ENCODE data around the gene RPUSD2.
A peak's percentile ranks its signal among the peaks of the same experiment; 100 is the strongest.
"Not testable (repeated sequence)": the region's sequence is repeated elsewhere in the genome, so short reads cannot be mapped to it uniquely, and the experiment has no call there.

RPUSD2 gene

DNA sequence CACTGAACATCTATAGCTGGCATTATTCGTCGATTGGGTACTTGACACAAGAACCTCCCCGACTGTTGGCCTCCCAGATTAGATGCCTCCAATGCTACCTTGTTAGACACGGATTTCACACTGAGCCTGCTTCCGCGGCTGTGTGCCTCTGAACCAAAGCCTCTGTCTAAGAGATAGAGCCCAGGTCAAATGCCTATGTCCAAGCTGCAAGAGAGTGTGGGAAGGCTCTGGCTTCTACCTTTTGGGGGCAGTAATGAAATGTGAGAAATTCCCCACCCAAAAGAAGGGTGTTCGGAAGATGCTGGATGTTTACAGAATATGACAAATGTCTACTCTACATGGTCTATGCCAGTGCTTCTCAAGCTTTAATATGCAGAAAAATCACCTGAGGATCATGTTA lies 2.0 kb upstream of the RPUSD2 start:
- no peak for DNase-seq

DNA sequence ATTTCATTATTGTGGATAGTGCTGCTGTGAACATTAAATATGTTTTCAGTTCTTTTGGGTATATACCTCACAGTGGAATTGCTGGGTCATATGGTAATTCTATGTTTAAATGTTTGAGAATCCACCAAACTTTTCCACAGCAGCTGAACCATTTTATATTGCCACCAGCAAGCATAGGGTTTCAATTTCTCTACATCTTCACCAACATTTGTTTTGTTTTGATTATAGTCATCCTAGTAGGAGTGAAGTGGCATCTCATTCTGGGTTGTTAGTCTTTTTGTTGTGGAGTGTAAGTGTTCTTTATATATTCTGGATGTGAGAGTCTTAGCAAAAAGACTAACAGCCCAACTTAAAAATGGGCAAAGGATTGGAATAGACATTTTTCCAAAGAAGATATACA lies 6.0 kb downstream of the RPUSD2 start:
- DNase-seq, result no peak

DNA sequence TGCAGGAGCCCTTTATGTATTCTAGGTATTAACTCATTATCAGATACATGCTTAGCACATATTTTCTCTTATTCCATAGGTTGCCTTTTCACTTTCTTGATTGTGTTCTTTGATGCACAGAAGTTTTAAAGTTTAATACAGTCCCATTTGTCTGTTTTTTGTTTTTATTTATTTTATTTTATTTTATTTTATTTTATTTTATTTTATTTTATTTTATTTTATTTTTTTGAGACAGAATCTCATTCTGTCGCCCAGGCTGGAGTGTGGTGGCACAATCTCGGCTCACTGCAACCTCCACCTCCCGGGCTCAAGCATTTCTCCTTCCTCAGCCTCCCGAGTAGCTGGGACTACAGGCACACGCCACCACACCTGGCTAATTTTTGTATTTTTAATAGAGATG lies 7.8 kb downstream of the RPUSD2 start:
- not testable (repeated sequence) for DNase-seq

DNA sequence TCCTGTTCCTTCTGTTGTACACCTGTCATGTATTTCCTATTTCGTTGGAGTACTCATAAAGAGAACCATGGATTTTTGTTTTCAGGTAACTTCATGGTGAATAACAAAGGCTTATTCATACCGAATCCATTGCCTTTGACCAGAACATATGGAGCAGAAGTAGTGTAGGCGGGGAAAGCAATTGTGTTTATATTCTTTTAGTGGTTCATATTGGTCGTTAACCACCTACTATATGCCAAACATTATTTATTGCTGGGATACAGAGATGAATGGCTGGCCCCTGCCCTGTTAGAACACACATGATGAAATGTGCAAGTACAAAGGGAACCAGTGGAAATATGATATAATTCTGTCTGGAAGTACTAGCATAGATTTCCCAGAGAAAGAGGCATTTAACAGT lies 9.8 kb downstream of the RPUSD2 start:
- no peak for DNase-seq

DNA sequence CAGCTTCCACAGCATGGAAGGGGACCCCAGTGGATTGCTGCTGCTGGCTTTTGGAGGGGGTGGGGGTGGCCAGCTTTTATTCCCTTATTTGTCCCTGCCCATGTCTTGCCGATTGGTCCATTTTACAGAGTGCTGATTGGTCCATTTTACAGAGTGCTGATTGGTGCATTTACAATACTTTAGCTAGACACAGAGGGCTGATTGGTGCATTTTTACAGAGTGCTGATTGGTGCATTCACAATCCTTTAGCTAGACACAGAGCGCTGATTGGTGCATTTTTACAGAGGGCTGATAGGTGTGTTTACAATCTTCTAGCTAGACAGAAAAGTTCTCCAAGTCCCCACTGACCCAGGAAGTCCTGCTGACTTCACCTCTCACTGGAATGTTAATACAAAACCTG lies 12.7 kb downstream of the RPUSD2 start:
- DNase-seq, result not testable (repeated sequence)

DNA sequence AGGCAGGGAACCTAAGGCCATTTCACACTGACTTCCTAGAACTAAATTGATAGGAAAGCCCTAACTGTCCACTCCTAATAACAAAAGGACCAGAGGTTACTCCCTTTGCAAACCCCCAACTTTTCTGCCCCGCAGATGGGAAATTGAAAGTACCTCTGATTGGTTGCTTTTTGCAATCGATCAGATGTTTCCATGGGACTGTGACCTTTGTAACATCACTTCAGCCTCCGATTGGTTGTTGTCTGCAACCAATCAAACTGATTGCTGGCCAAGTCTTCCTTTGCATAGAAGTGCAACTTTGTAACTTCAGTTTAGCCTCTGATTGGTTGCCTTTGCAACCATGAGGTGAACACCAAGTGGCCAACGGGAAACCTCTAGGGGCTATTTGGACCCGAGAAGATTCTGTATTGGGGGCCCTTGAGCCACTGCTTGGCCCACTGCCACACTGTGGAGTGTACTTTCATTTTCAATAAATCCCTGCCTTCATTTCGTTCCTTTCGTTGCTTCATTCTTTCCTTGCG lies 13.7 kb downstream of the RPUSD2 start:
- no peak for DNase-seq

DNA sequence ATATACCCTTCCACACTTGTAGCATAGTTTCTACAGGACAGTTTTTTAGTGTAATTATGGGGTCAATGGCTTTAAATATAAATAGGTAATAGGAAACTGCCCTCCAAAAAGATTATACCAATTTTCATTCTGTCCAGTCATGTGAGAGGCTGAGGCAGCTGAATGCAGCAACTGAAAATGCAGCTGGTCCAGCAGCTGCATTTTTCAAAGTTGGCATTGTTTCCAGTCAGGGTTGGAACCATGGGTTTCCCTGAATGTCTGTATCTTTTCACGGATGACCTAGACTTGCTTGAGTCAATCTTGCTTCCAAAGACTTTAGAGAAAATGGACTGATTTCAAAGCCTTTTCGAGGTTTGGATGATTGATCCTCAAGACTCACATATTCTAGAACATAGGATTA lies 15.1 kb downstream of the RPUSD2 start:
- DNase-seq, result no peak

DNA sequence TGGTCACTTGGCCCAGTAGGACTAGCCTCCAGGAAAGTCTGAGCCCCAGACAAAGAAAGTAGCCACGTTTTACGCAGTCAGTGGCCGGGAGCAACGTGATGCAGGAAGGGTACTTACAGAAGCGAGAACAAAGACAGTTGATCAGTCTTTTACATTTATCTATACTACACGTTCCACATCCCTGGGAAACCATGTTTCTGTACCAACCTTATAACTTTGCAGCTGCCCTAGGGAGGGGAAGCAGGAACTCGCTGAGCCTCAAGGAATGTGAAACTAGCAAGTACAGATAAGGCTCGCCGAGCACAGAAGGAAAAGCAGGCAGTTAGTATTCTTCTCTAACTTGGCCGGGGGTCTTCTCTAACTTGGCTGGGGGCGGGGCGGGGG lies 21.6 kb downstream of the RPUSD2 start:
- DNase-seq, result peak in 1 of 2 experiments; percentile 21

DNA sequence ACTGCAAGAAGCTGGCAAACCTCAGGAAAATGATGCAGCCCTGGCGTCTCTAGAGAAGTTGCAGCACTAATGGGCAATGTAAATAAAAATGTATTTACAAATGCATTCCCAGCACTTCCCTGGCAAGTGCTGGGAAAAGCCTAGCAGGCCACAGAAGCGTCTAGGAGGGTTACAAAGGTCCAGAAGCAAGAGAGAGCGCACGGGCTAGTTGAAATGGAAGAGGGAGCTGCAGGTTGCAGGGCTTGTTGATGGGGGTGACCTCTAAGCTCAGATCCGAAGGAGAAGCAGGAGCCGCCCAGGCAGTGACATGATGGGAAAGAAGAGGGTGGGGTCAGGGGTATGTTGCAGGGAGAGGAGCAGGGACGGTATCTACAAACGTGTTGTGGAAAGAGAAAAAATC lies 22.3 kb downstream of the RPUSD2 start:
- DNase-seq, result no peak

DNA sequence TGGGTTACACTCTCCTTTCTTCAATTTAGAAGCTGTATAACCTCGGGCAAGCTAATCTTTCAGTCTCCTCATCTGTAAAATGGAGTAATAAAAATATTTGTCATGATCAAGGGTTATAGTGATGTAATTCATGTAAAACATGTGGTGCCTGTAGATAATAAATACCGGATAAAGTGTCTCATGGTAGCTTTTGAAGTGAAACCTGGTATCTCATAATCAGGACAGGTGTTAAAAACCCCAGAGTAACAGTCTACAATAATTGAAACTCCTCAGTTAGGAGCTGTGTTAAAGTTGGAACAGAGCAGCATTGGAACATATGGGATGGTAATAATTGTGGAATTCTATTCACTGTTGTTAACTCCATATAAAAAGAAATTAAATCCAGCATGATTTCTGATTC lies 24.1 kb downstream of the RPUSD2 start:
- DNase-seq, result no peak

DNA sequence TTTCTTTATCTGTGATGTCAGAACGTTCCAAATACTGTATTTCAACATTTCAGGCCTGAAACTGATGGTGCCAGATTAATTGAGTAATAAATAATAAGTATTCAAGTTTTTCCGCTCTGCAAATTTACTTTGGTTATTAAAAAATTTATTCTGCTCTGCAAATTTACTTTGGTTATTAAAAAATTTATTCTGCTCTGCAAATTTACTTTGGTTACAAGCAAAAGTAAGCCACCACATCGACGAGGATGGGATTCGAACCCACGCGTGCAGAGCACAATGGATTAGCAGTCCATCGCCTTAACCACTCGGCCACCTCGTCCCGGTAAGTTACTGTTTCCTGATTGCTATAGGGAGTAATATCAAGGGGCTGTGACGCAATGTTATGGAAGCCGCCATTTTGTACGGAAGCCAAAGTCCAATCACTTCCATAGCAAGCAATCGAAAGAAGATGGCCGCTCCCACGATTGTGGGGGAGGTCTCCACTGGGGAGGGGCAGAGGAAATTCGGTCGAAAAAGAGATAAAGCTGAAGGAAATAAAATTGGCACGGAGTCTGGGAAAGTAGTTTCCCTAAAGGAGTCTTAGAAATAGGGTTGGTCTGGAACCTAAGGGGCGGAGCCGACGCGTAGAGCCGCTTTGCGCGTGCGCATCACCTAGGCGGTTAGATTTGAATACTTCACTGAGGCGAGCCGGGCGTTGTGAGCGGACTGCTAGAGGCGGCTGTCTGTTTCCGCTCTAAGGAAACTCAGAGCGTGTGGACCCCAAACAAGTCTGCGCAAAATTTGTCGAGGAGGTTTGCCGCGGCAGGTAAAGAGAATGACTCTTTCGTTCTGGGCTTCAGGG lies 24.7 kb downstream of the RPUSD2 start, which contains the start of gene KNL1:
Gene KNL1, plus strand, starts transcription at position 662 of the 841 bp plus-strand sequence. CDS start 8,683 bp downstream, outside the sequence.
- peak; percentile 88 to 90 for DNase-seq

DNA sequence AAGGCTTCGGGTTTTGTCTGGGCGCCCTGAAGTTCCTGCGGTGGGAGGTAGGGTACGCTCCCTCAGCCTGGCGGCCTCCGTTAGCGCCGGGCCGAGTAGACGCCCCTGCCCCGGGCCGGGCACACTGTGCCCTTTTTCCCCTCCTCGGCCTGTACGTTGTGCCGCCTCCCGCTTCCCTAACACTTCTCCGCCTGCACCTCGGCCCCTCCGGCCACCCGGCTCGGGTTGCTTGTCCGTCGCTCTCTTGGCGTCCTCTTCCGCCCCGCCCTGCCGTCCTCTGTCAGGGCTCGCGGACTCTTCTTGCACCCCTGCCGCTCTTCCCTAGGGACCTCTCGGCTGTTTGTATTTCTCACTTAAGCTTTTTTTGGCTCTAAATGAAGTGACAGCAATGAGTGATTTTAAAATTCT lies 25.3 kb downstream of the RPUSD2 start:
- no peak for DNase-seq

DNA sequence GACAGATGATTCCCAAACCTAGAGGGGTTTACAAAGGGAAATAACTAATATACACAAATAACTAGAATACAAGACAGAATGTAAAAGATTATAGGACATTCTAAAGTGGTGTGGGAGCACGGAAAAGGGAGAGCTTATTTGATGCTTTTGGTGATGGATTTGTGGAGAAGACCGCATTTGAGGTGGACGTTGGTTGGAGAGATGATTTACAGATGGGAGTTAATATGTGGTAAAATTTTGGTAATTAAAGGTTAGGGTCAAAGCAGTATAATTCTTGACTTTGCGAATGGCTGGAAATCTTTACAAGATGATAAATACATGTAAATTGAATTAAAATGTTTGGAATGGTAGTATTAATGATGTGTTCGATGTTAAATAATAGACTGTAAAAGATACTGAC lies 26.1 kb downstream of the RPUSD2 start:
- no peak for DNase-seq

DNA sequence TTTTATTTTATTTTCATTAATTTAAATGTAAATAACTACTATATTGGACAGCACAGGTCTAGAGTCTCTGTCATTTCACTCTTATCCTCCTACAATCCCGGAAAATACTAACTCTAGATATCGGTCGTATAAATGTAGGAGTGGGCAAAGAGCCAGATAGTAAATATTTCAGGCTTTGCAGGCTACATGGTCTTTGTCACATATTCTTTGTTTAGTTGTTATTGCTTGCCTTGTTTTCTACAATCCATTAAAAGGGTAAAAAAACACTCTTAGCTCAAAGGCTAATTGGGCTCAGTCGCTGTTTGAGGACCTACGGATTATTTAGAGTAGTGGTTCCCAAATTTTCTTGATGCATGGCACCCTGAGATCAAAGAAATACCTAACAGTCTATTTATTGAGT lies 26.7 kb downstream of the RPUSD2 start:
- no peak for DNase-seq

DNA sequence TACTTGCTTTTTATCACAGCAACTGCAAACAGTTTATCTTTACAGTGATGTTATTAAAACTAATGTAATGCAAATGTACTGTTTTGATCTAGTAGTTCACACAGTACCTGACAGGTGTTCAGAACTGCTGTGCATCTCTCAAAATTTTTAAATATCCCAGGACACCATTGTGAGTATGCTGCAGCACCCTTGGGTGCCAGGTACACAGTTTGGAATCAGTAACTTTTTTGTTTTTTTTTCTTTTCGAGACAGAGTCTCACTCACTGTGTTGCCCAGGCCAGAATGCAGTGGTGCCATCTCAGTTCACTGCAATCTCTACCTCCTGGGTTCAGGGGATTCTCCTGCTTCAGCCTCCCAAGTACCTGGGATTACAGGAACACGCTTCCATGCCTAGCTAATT lies 27.9 kb downstream of the RPUSD2 start:
- no peak for DNase-seq

DNA sequence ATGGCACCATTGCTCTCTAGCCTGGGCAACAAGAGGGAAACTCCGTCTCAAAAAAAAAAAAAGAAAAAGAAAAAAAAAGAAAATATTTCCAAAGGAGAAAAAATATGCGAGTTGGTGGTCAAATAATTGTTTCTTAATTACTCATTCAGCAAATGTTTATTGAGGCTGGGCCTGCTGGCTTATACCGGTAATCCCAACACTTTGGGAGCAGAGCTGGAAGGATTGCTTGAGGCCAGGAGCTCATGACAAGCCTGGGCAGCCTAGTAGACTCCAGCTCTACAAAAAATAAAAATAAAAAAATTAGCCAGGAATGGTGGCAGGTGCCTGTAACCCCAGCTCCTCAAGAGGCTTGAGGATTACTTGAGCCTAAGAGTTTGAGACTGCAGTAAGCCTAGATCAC lies 29.0 kb downstream of the RPUSD2 start:
- no peak for DNase-seq

DNA sequence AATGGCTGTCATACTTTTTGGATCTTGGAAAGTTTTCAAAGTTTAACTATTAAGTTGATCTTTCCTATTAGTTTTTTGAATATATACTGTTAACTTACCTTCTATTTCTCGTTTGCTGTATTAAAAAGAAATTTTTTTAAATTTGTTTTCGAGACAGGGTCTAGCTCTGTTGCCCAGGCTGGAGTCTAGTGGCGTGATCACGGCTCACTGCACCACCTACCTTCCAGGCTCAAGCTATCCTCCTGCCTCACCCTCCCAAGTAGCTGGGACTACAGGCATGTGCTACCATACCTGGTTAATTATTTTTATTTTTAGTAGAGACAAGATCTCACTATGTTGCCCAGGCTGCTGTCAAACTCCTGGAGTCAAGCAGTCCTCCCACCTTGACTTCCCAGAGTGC lies 29.6 kb downstream of the RPUSD2 start:
- no peak for DNase-seq

DNA sequence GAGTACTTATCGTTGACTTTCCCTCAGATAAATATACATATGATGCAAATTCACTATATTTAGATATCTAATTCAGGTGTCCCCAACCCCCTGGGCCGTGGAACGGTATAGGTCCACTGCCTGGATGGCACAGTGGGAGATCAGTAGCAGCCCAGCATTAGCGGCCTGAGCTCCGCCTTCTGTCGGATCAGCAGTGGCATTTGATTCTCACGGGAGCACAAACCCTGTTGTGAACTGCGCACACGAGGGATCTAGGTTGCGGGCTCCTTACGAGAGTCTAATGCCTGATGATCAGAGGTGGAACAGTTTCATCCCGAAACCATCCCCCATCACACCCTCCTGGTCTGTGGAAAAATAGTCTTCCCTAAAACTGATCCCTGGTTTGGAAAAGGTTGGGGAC lies 31.9 kb downstream of the RPUSD2 start:
- DNase-seq, result no peak

DNA sequence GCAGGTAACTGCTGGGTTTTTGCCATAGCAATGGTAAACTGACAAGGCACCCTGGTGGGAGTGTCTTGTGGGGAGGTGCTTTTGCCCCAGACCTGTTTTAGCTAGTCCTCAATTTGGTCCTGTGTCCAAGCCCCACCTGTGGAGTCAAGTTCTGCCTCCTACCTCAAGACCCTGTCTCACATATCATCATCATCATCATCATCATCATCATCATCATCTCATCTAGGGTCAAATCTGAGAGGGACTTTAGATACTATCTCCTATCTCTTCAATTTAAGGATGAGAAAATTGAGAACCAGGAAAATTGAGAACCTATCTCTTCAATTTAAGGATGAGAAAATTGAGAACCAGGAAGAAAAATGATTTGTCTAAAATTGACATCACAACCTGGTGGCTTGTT lies 34.8 kb downstream of the RPUSD2 start:
- DNase-seq, result no peak

DNA sequence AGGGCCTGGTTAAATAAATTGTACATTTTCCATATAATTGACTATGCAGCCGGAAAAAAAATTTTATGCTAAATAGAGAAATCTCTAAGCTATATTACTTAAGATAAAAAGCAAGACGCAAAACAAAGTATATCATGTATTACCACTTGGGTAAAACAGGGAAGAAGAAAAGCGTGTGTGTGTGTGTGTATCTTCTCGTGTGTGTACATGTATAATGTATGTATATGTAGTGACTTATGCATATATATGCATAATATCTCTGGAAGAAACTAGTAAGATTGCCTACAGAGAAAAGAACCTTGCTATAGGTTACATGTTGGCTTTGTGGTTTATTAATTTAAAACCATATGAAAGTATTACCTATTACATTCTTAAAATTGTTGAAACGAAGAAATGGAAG lies 44.0 kb downstream of the RPUSD2 start:
- no peak for DNase-seq

DNA sequence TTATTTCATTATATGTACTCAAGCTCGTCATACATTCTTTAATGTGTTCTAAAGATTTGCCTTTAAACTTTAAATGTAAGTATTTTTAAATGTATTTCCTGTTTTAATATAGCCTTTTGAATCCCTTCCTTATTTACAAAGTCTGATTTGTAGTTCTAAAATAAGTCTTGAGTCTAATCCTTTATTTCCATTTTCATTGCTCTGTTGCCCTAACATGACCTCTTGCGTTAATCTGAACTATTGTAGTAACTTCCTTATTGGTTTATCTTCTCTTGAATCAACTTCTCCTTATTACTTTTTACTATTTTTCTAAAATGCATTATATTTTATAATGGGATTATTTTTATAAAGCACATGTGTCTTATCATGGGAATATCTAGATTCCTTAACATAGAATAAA lies 48.9 kb downstream of the RPUSD2 start:
- DNase-seq, result no peak

DNA sequence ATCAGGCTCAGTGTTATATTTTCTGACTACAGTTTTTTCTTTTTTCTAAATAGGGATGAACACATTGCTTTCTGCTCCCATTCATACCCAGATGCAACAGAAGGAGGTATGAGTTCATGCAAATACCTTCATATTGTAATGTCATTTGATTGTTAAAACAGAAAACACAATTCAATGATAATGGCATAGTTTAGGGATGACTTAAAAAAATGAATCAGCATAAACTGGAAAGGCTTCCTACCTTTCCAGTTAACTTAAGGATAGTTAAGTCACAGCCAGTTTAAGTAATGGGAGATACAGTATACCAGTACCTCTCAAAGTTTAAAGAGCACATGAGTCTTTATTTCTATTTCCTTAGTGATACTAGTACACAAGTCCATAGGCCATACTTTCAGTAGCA lies 49.8 kb downstream of the RPUSD2 start:
- DNase-seq, result no peak

DNA sequence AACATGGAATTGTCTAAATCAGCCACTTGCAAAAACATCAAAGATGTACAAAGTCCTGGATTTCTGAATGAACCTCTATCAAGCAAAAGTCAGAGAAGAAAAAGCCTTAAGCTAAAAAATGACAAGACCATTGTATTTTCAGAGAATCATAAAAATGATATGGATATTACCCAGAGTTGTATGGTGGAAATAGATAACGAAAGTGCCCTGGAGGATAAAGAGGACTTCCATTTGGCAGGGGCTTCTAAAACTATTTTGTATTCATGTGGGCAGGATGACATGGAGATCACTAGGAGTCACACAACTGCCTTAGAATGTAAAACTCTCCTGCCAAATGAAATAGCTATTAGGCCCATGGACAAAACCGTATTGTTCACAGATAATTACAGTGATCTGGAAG lies 54.3 kb downstream of the RPUSD2 start:
- DNase-seq, result no peak
